OCI-LY3 (cell line): Measurements from ENCODE around the gene TMEM250.

Experiments used
- CTCF ChIP-seq: fragments of 200-600, 300-600 bp; sonication (generic); IDR thresholded peaks from 2 replicates; pipeline ENCODE4 v1.5.1; 2014; ENCODE audit warnings: antibody characterized with exemption, low read length, low read depth
- EZH2phosphoT487 ChIP-seq: fragments of 200-600 bp; shearing (Covaris generic); IDR thresholded peaks from 2 replicates; pipeline ENCODE4 v1.6.1; 2018; ENCODE audit warnings: antibody characterized with exemption, mixed run types, low read depth

GRCh38 chr9:136151848-136152542, 33.3 kb upstream of the TMEM250 start:
- TF ChIP-seq CTCF = no peak
- TF ChIP-seq EZH2phosphoT487 = no peak
